ENCODE results near the gene DBET. TPM values are rescaled to one million over a fixed set of nuclear protein-coding genes. Genes with fewer than 3 reads are reported as not detected.
"Not testable (repeated sequence)": the region's sequence is repeated elsewhere in the genome, so short reads cannot be mapped to it uniquely, and the experiment has no call there.

The DBET gene
- total RNA-seq, 3 donors from 2014 or later (not counting 1 experiment from before 2014, with no cell fraction given): not detected

GRCh38 chr4:190114991-190115390, 50.7 kb downstream of the DBET start:
- 63% methylated on average over 3 of the region's 3 CpGs for WGBS (ENCODE audit: insufficient coverage)
- H3K9me3 Mint-ChIP-seq; H3K9me3 ChIP-seq (ENCODE audit: control insufficient read depth, insufficient read depth, low read length); H3K4me1 Mint-ChIP-seq; ATAC-seq; H3K27me3 Mint-ChIP-seq (ENCODE audit: low read depth in 2 of 2); H3K27me3 ChIP-seq (ENCODE audit: control insufficient read depth, insufficient read depth, low read length); H3K27ac ChIP-seq (ENCODE audit: low read length); H3K4me1 ChIP-seq (ENCODE audit: control insufficient read depth, insufficient read depth, low read length); H3K4me3 Mint-ChIP-seq; DNase-seq; H3K4me3 ChIP-seq (ENCODE audit: low read length); H3K36me3 ChIP-seq (ENCODE audit: control insufficient read depth, insufficient read depth, low read length); intact Hi-C loops (cut with micrococcal nuclease); H3K36me3 Mint-ChIP-seq; H3K27ac Mint-ChIP-seq: not testable (repeated sequence)

Other genes starting within 250 kb of the DBET start
- 10 to 100 TPM; 53.4 to 62.3 (median 58.1) TPM for gene FRG1, start 123.6 kb upstream of the DBET start, total RNA-seq
- not detected for gene FRG2, start 37.2 kb upstream of the DBET start, total RNA-seq
- gene DUX4, start 109.3 kb downstream of the DBET start, total RNA-seq: not detected